Measurements from ENCODE around the gene MTRFR.

- TF ChIP-seq CTCF (optimal IDR thresholded peaks at IDR 0.05 in 1 of 3, IDR thresholded peaks at IDR 0.05 in 1 of 3, conservative IDR thresholded peaks at IDR 0.05 in 1 of 3; ENCODE audit: extremely low read depth in 1 of 3, insufficient read depth in 2 of 3, low read length in 3 of 3) (no peak), EZH2 (IDR thresholded peaks at IDR 0.05; ENCODE audit: low read length) (no peak)
Measured at GRCh38 chr12:123245678-123246077, 12.4 kb downstream of the MTRFR start.

Data from keratinocyte (primary cell).